ENCODE results near the gene CNBP. TPM values are rescaled to one million over a fixed set of nuclear protein-coding genes. Genes with fewer than 3 reads are reported as not detected.
A peak's percentile ranks its signal among the peaks of the same experiment; 100 is the strongest.
"Not testable (repeated sequence)": the region's sequence is repeated elsewhere in the genome, so short reads cannot be mapped to it uniquely, and the experiment has no call there.

Gene CNBP
- total RNA-seq, 4 donors from 2014 or later = 169 to 329 (median 258) TPM

DNA sequence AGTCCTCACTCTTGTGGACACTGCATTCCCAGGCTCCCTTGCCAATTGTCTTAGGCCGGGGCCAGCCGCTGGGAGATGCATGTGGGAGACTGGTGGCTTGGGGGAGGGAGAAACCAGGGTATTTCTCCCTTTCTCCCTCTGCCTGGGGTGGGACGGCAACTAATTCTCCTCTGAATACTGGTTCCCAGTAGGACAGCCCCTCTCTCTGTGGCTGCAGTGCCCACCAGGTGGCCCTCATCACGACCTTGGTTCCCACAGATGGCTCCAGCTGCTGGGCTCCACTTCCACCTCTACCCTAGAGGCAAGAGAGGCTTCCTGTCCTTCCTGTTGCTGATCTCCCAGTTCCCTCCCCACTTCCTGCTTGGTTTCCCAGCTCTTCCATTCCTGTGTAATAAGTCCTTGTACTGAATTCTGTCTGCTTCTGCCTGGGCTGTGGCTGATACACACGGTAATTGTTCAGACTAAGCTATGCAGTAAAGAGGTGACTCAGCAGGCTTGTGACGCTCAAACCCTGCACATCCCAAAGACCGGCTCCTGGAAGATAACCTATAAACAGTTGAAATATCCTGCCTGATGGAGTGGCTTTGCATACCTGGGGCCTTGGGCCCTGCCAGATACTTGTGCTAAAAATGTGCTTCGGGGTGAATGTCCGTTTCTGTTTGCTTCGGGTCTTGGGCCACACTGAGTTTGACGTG lies 45.3 kb upstream of the CNBP start:
- Histone ChIP-seq H3K4me3 (no peak overlapping the region), H3K36me3 (no peaks in the 10 kb centered on the region)

DNA sequence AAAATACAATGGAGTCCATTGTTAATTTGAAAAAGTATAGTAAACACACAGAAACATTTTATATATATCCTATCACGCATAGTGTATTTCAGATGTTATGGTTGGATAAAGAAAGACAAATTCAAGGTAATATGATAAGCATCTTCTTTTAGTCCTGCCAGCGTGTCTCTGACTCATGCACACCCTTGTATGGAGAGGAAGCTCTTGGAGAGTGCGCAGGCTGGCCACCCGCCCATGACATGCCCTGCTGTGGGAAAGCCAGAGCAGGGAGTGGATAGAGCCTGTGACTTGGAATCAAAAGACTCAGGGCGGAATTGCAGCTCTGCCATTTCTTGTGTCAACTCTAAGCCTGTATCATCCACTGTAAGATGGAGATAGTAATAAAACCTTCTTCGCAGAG lies 42.7 kb upstream of the CNBP start:
- peaks cover 12 to 55% (median 25%) of the 10 kb centered on the region in 4 donors for H3K4me1 ChIP-seq
- no peak overlapping the region for H3K4me3 ChIP-seq
- in situ Hi-C loops (cut with MboI; ENCODE audit: low pct_ligation_motif_present in 1 of 4, low pct_unique_long_range_greater_than_20kb in 1 of 4, low sequenced_read_pairs in 3 of 4) (no loop called here), intact Hi-C loops (cut with DNase I; ENCODE audit: low total_unique reads) (no loop called here)
- no peaks in the 10 kb centered on the region for H3K27me3 ChIP-seq
- peak; percentile 72 for DNase-seq
- no peak for TF ChIP-seq EP300 (IDR thresholded peaks at IDR 0.05; ENCODE audit: low read depth)
- TF ChIP-seq POLR2A (IDR thresholded peaks at IDR 0.05) = no peak
- TF ChIP-seq POLR2AphosphoS5 (IDR thresholded peaks at IDR 0.05) = peak in 2 of 3 donors; percentile 11 to 13
- TF ChIP-seq, protein P1, sequence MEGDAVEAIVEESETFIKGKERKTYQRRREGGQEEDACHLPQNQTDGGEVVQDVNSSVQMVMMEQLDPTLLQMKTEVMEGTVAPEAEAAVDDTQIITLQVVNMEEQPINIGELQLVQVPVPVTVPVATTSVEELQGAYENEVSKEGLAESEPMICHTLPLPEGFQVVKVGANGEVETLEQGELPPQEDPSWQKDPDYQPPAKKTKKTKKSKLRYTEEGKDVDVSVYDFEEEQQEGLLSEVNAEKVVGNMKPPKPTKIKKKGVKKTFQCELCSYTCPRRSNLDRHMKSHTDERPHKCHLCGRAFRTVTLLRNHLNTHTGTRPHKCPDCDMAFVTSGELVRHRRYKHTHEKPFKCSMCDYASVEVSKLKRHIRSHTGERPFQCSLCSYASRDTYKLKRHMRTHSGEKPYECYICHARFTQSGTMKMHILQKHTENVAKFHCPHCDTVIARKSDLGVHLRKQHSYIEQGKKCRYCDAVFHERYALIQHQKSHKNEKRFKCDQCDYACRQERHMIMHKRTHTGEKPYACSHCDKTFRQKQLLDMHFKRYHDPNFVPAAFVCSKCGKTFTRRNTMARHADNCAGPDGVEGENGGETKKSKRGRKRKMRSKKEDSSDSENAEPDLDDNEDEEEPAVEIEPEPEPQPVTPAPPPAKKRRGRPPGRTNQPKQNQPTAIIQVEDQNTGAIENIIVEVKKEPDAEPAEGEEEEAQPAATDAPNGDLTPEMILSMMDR (IDR thresholded peaks at IDR 0.05) = no peak
- H3K27ac ChIP-seq = peak overlapping the region; percentile 83 to 85 (median 83)
- WGBS, 2 donors (ENCODE audit: low coverage in 1 of 2) = 61 to 68% methylated on average over 4 to 6 of the region's 6 CpGs
- H3K9me3 ChIP-seq = no peaks in the 10 kb centered on the region
- no peaks in the 10 kb centered on the region for H3K36me3 ChIP-seq

More for the DNA sequence above, 45.3 kb upstream of the CNBP start:
- in situ Hi-C loops (cut with MboI; ENCODE audit: low pct_ligation_motif_present in 1 of 4, low pct_unique_long_range_greater_than_20kb in 1 of 4, low sequenced_read_pairs in 3 of 4) = no loop called here
- H3K27me3 ChIP-seq = no peaks in the 10 kb centered on the region
- no peak for DNase-seq
- no peaks in the 10 kb centered on the region for H3K9me3 ChIP-seq
- intact Hi-C loops (cut with DNase I; ENCODE audit: low total_unique reads) = no loop called here
- peaks cover 12 to 50% (median 24%) of the 10 kb centered on the region in 4 donors for H3K4me1 ChIP-seq
- TF ChIP-seq, protein P1 (IDR thresholded peaks at IDR 0.05) = no peak
- no peak for TF ChIP-seq EP300 (IDR thresholded peaks at IDR 0.05; ENCODE audit: low read depth)
- TF ChIP-seq POLR2AphosphoS5 (IDR thresholded peaks at IDR 0.05) = no peak
- TF ChIP-seq POLR2A (IDR thresholded peaks at IDR 0.05) = no peak
- 68 to 91% methylated on average over 4 to 10 of the region's 11 CpGs for WGBS, 2 donors (ENCODE audit: low coverage in 1 of 2)
- H3K27ac ChIP-seq = peak overlapping the region; percentile 60 to 85 (median 74)

DNA sequence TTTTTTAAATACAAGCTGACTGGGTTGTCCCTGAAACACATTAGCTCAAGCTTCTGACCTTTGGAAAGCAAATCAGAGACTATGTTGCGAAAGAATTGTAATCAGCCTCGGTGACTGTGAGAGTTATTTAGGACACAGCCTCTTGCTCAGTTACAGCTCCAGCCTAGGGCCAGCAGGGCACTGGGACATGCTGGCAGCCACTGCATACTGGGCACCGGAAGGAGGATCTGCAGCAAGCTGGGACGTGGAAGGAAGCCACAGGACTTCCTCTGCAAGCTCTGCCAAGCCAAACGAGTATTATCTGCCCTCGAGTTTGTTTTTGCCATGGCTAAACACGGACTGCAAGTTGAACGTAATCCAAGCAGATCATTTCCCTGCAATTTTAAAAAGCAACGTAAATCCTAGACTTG lies 41.3 kb upstream of the CNBP start:
- Histone ChIP-seq H3K4me1 (peaks cover 12 to 47% (median 25%) of the 10 kb centered on the region in 4 donors), H3K36me3 (no peaks in the 10 kb centered on the region), H3K4me3 (peak overlapping the region in 2 of 4 donors; percentile 1 to 7), H3K9me3 (no peaks in the 10 kb centered on the region), H3K27ac (peak overlapping the region; percentile 83 to 85 (median 83)), H3K27me3 (no peaks in the 10 kb centered on the region)
- intact Hi-C loops (cut with DNase I; ENCODE audit: low total_unique reads) = no loop called here
- WGBS, 2 donors (ENCODE audit: low coverage in 1 of 2) = 4 to 20% methylated on average over 3 to 9 of the region's 9 CpGs
- in situ Hi-C loops (cut with MboI; ENCODE audit: low pct_ligation_motif_present in 1 of 4, low pct_unique_long_range_greater_than_20kb in 1 of 4, low sequenced_read_pairs in 3 of 4) = no loop called here
- DNase-seq = peak; percentile 83
- peak; percentile 30 to 86 (median 76) for TF ChIP-seq POLR2AphosphoS5 (IDR thresholded peaks at IDR 0.05)
- TF ChIP-seq POLR2A (IDR thresholded peaks at IDR 0.05) = peak; percentile 51
- TF ChIP-seq, protein P1 (IDR thresholded peaks at IDR 0.05) = peak in 2 of 5 experiments; percentile 18 to 37
- TF ChIP-seq EP300 (IDR thresholded peaks at IDR 0.05; ENCODE audit: low read depth) = no peak

DNA sequence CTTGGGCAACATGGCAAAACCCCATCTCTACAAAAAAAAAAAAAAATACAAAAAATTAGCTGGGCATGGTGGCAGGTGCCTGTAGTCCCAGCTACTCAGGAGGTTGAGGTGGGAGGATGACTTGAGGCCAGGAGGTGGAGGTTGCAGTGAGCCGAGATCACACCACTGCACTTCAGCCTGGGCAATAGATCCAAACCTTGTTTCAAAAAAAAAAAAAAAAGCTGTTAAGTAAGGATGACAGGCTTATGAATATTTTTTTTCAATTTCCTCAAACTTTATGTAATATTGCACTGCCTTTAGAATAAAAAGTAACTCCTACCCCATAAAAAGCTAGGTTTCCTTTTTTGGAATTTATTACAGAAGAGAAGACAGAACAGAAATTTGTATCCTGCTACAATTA lies 40.7 kb upstream of the CNBP start:
- intact Hi-C loops (cut with DNase I; ENCODE audit: low total_unique reads); H3K9me3 ChIP-seq; DNase-seq; H3K27me3 ChIP-seq; in situ Hi-C loops (cut with MboI; ENCODE audit: low pct_ligation_motif_present in 1 of 4, low pct_unique_long_range_greater_than_20kb in 1 of 4, low sequenced_read_pairs in 3 of 4); H3K36me3 ChIP-seq: not testable (repeated sequence)
- H3K4me3 ChIP-seq = peak overlapping the region in 1 of 4 donors; percentile 7
- H3K4me1 ChIP-seq = peaks cover 12 to 47% (median 24%) of the 10 kb centered on the region in 4 donors
- peak overlapping the region; percentile 83 to 85 (median 83) for H3K27ac ChIP-seq
- WGBS, 2 donors (ENCODE audit: low coverage in 1 of 2) = 29% methylated on average over 1 of the region's 1 CpG; no CpG with 5 or more reads in 1 of the 2 donors

Data from transverse colon (tissue), 4 donors.